Activated CD4-positive, alpha-beta T cell treated with anti-CD3 and anti-CD28 coated beads for 36 hours (primary cell): ENCODE results near the gene GAREM2. TPM values are rescaled to one million over a fixed set of nuclear protein-coding genes. Genes with fewer than 3 reads are reported as not detected.

Source experiments
- ATAC-seq: fragments of 200-7000 bp; cut with Tn5 transposase; one replicate; pipeline ENCODE4 v1.10.0; 2021; ENCODE audit warnings: mild to moderate bottlenecking, moderate library complexity
- CTCF ChIA-PET: fragments of 350-600 bp; sonication (Branson Sonifier 250); formaldehyde crosslinking; loops from one replicate; lab custom pipeline; 2021; ENCODE audit warnings: antibody characterized with exemption; lab: Charles Lee
- POLR2A ChIA-PET: fragments of 350-600 bp; sonication (Branson Sonifier 250); formaldehyde crosslinking; loops from one replicate; lab custom pipeline; 2021; ENCODE audit warnings: antibody characterized with exemption, inconsistent platforms; lab: Charles Lee
- DNase-seq: peaks from one replicate; pipeline ENCODE4 v3.0.0-alpha.2; 2020
- H3K27ac Mint-ChIP-seq: one replicate; pipeline ENCODE4 v1.8.0; 2021; ENCODE audit warnings: mixed read lengths
- H3K27me3 Mint-ChIP-seq: one replicate; pipeline ENCODE4 v1.8.0; 2021; ENCODE audit warnings: mixed read lengths
- H3K36me3 Mint-ChIP-seq: one replicate; pipeline ENCODE4 v1.8.0; 2021; ENCODE audit warnings: low read depth, mixed read lengths
- H3K4me1 Mint-ChIP-seq: one replicate; pipeline ENCODE4 v1.8.0; 2021; ENCODE audit warnings: mixed read lengths
- H3K4me3 Mint-ChIP-seq: one replicate; pipeline ENCODE4 v1.8.0; 2021; ENCODE audit warnings: mild to moderate bottlenecking, moderate library complexity, mixed read lengths
- H3K9me3 Mint-ChIP-seq: one replicate; pipeline ENCODE4 v1.8.0; 2021; ENCODE audit warnings: low read depth, mixed read lengths
- intact Hi-C, 2 experiments: fragments of 100-400 bp; cut with DNase I in 1 of 2; cut with micrococcal nuclease in 1 of 2; formaldehyde crosslinking; loops; one replicate each; pipeline versions ENCODE4 v1.14.2 to v1.15.1; 2022 to 2024; cut with DNase I, micrococcal nuclease
- total RNA-seq, 2 experiments: library from RNA; stranded (reverse); gene quantifications; one replicate each; pipeline ENCODE4 v1.2.3, GENCODE V29; 2021

Gene GAREM2
- total RNA-seq, 2 experiments from 2014 or later = 3.2 to 5.7 TPM

- CTCF ChIA-PET = interaction anchor here (1.2 to 1.3 kb wide), 2 partner anchors 14 to 68 kb away, joined by 3 to 5 read pairs; no protein-coding TSS in a partner anchor
- POLR2A ChIA-PET = interaction anchor here (0.5 kb wide), 1 partner anchor 111 kb away, joined by 3 read pairs; no protein-coding TSS in a partner anchor
- Mint-ChIP-seq H3K27ac (no peak overlapping the region), H3K36me3 (peaks cover 34% of the 10 kb centered on the region), H3K27me3 (no peaks in the 10 kb centered on the region), H3K4me3 (no peak overlapping the region), H3K4me1 (peaks cover 24% of the 10 kb centered on the region), H3K9me3 (no peaks in the 10 kb centered on the region)
- intact Hi-C loops = no loop called here
- no peak for ATAC-seq
- DNase-seq = no peak
Measured at GRCh38 chr2:26237868-26238267, 65.0 kb downstream of the GAREM2 start.

GRCh38 chr2:26238311-26238958, 65.5 kb downstream of the GAREM2 start:
- no peaks in the 10 kb centered on the region for H3K9me3 Mint-ChIP-seq
- POLR2A ChIA-PET = interaction anchor here (0.5 kb wide), 1 partner anchor 110 kb away, joined by 3 read pairs; no protein-coding TSS in a partner anchor
- no peaks in the 10 kb centered on the region for H3K27me3 Mint-ChIP-seq
- peaks cover 29% of the 10 kb centered on the region for H3K4me1 Mint-ChIP-seq
- CTCF ChIA-PET = interaction anchor here (1.2 to 1.3 kb wide), 2 partner anchors 14 to 67 kb away, joined by 3 to 5 read pairs; no protein-coding TSS in a partner anchor
- no peak for DNase-seq
- intact Hi-C loops = no loop called here
- no peak for ATAC-seq
- no peak overlapping the region for H3K4me3 Mint-ChIP-seq
- H3K27ac Mint-ChIP-seq = no peak overlapping the region
- peaks cover 34% of the 10 kb centered on the region for H3K36me3 Mint-ChIP-seq

Other genes starting within 250 kb of the GAREM2 start
- gene KIF3C, start 190.6 kb upstream of the GAREM2 start, total RNA-seq = 1 to 10 TPM; 5.2 to 5.3 TPM
- 100 to 1,000 TPM; 103 to 160 TPM for gene RAB10, start 139.0 kb upstream of the GAREM2 start, total RNA-seq
- 100 to 1,000 TPM; 149 to 154 TPM for gene HADHA, start 71.5 kb downstream of the GAREM2 start, total RNA-seq
- gene HADHB, start 71.9 kb downstream of the GAREM2 start, total RNA-seq = 10 to 100 TPM; 71.4 to 73.4 TPM
- 10 to 100 TPM; 26.5 to 42.3 TPM for gene SELENOI, start 173.1 kb downstream of the GAREM2 start, total RNA-seq
- 1 to 10 TPM; 3.1 to 4.1 TPM for gene ADGRF3, start 173.7 kb downstream of the GAREM2 start, total RNA-seq
- not detected for gene DRC1, start 228.8 kb downstream of the GAREM2 start, total RNA-seq